OCI-LY3 (cell line): ENCODE data around the gene ASB1.

Source experiments
- H2AFZ ChIP-seq: fragments of 200-600, 300-600 bp; shearing (Covaris generic); 2 replicates; pipeline ENCODE4 v1.6.0; 2014; ENCODE audit warnings: antibody characterized with exemption, low read depth, low read length
- H3K27ac ChIP-seq: fragments of 200-600, 300-600 bp; sonication (generic); 2 replicates; pipeline ENCODE4 v1.5.1; 2014; ENCODE audit warnings: mild to moderate bottlenecking, low read length, moderate library complexity, mixed read lengths
- H3K27me3 ChIP-seq: fragments of 200-600, 300-600 bp; sonication (generic); 2 replicates; pipeline ENCODE4 v1.6.1; 2014; ENCODE audit warnings: low read depth, low read length, mixed read lengths
- H3K36me3 ChIP-seq: fragments of 200-600, 300-600 bp; sonication (generic); replicated peaks from 2 replicates; pipeline ENCODE3; 2014; ENCODE audit warnings: low read depth, low read length, mixed read lengths
- H3K4me1 ChIP-seq: fragments of 300-600, 200-600 bp; sonication (generic); 2 replicates; pipeline ENCODE4 v1.6.1; 2014; ENCODE audit warnings: low read length, mixed read lengths
- H3K4me2 ChIP-seq: fragments of 200-600, 300-600 bp; sonication (generic); 2 replicates; pipeline ENCODE4 v1.6.1; 2014; ENCODE audit warnings: low read length, mixed read lengths
- H3K4me3 ChIP-seq: fragments of 300-600, 200-600 bp; sonication (generic); 2 replicates; pipeline ENCODE4 v1.5.1; 2014; ENCODE audit warnings: antibody characterized with exemption, mild to moderate bottlenecking, low read length, moderate library complexity
- H3K79me2 ChIP-seq: fragments of 300-600, 200-600 bp; shearing (Covaris generic); 2 replicates; pipeline ENCODE4 v1.6.1; 2014; ENCODE audit warnings: mild to moderate bottlenecking, low read length, mixed read lengths
- H3K9ac ChIP-seq: fragments of 300-600, 200-600 bp; shearing (Covaris generic); 2 replicates; pipeline ENCODE4 v1.6.0; 2014; ENCODE audit warnings: mild to moderate bottlenecking, low read length, moderate library complexity
- H3K9me3 ChIP-seq: fragments of 200-600, 300-600 bp; shearing (Covaris generic); 2 replicates; pipeline ENCODE4 v1.6.1; 2014; ENCODE audit warnings: low read length, mixed read lengths; ENCODE audit not compliant: insufficient read depth
- H4K20me1 ChIP-seq: fragments of 200-600, 300-600 bp; sonication (generic); 2 replicates; pipeline ENCODE4 v1.6.1; 2016; ENCODE audit warnings: low read length, mixed read lengths; ENCODE audit not compliant: insufficient read depth
- EZH2phosphoT487 ChIP-seq: fragments of 200-600 bp; shearing (Covaris generic); IDR thresholded peaks from 2 replicates; pipeline ENCODE4 v1.6.1; 2018; ENCODE audit warnings: antibody characterized with exemption, mixed run types, low read depth
- TF ChIP-seq, protein P1 (sequence below): fragments of 200-600, 300-600 bp; sonication (generic); IDR thresholded peaks from 2 replicates; pipeline ENCODE4 v1.5.1; 2014; ENCODE audit warnings: antibody characterized with exemption, low read length, low read depth

ASB1 gene

DNA sequence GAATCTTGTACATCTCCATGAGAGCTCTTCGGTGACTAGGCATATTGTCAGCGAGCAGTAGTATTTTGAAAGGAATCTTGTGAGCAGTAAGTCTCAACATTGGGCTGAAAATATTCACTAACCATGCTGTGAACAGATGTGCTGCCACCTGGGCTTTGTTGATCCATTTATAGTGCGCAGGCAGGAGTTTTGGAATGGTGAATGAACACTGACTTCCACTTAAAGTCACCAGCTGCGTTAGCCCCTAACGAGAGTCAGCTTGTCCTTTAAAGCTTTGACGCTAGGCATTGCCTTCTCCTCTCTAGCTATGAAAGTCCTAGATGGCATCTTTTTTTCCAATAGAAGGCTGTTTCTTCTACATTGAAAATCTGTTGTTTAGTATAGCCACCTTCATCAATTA is 4.1 kb downstream of the ASB1 start:
- Histone ChIP-seq H3K36me3 (peaks cover 10% of the 10 kb centered on the region), H3K4me1 (peaks cover 8% of the 10 kb centered on the region; the same call in 1 of the 2 replicates), H3K79me2 (peaks cover 63% of the 10 kb centered on the region)

DNA sequence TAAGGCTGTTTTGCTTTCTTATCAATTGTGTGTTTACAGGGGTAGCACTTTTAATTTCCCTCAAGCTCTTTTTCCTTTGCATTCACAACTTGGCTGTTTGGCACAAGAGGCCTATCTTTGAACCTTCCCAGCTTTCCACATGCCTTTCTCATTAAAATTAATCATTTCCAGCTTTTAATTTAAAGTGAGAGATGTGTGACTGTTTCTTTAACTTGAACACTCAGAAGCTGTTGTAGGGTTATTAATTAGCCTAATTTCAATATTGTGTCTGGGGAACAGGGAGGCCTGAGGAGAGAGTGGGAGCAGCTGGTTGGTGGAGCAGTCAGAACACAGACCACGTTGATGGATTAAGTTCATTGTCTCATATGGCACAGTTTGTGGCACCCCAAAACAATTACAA is 4.7 kb downstream of the ASB1 start:
- H3K27ac ChIP-seq = no peak overlapping the region
- TF ChIP-seq, protein P1, sequence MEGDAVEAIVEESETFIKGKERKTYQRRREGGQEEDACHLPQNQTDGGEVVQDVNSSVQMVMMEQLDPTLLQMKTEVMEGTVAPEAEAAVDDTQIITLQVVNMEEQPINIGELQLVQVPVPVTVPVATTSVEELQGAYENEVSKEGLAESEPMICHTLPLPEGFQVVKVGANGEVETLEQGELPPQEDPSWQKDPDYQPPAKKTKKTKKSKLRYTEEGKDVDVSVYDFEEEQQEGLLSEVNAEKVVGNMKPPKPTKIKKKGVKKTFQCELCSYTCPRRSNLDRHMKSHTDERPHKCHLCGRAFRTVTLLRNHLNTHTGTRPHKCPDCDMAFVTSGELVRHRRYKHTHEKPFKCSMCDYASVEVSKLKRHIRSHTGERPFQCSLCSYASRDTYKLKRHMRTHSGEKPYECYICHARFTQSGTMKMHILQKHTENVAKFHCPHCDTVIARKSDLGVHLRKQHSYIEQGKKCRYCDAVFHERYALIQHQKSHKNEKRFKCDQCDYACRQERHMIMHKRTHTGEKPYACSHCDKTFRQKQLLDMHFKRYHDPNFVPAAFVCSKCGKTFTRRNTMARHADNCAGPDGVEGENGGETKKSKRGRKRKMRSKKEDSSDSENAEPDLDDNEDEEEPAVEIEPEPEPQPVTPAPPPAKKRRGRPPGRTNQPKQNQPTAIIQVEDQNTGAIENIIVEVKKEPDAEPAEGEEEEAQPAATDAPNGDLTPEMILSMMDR = no peak
- TF ChIP-seq EZH2phosphoT487 = no peak
- H3K36me3 ChIP-seq = peaks cover 10% of the 10 kb centered on the region
- H3K27me3 ChIP-seq = no peaks in the 10 kb centered on the region
- no peak overlapping the region for H2AFZ ChIP-seq
- H3K9ac ChIP-seq = no peak overlapping the region
- H3K4me1 ChIP-seq = peaks cover 5% of the 10 kb centered on the region; the same call in 1 of the 2 replicates
- H4K20me1 ChIP-seq = peaks cover 3% of the 10 kb centered on the region; the same call in 1 of the 2 replicates
- no peak overlapping the region for H3K4me3 ChIP-seq
- H3K4me2 ChIP-seq = no peak overlapping the region
- peaks cover 63% of the 10 kb centered on the region for H3K79me2 ChIP-seq
- no peaks in the 10 kb centered on the region for H3K9me3 ChIP-seq

More for the DNA sequence above, 4.1 kb downstream of the ASB1 start:
- no peak for TF ChIP-seq EZH2phosphoT487
- TF ChIP-seq, protein P1 = no peak
- H3K27me3 ChIP-seq = no peaks in the 10 kb centered on the region
- no peak overlapping the region for H2AFZ ChIP-seq
- no peak overlapping the region for H3K4me3 ChIP-seq
- H3K9me3 ChIP-seq = no peaks in the 10 kb centered on the region
- no peak overlapping the region for H3K9ac ChIP-seq
- peaks cover 3% of the 10 kb centered on the region; the same call in 1 of the 2 replicates for H4K20me1 ChIP-seq
- H3K4me2 ChIP-seq = no peak overlapping the region
- H3K27ac ChIP-seq = no peak overlapping the region

DNA sequence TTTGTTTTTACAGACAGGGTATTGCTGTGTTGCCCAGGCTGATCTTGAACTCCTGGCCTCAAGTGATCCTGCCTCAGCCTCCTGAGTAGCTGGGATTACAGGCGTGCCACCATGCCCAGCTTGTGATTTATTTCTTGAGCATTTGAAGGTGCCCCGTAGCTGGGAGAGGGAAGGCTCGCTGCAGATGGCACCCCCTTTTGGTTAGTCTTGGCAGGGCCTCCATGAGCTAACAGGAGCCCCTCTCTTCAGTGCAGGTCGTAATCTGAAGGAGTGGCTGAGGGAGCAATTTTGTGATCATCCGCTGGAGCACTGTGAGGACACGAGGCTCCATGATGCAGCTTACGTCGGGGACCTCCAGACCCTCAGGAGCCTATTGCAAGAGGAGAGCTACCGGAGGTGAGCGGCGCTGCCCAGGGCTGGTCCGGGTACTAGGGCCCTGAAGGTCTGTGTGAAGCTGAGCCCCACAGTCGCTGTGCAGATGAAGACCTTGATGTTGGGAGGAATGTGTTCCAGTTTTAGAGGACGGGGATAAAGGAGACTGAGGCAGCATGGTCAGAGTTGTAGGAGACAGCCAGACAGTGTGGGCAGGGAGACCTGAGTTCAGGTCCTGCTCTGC is 6.7 kb downstream of the ASB1 start:
- no peak overlapping the region for H3K4me2 ChIP-seq
- H3K79me2 ChIP-seq = peaks cover 47% of the 10 kb centered on the region
- no peak overlapping the region for H3K9ac ChIP-seq
- H3K36me3 ChIP-seq = peaks cover 13% of the 10 kb centered on the region
- TF ChIP-seq, protein P1 = no peak
- no peak for TF ChIP-seq EZH2phosphoT487
- no peak overlapping the region for H2AFZ ChIP-seq
- no peaks in the 10 kb centered on the region for H3K4me1 ChIP-seq
- H3K27me3 ChIP-seq = no peaks in the 10 kb centered on the region
- H3K9me3 ChIP-seq = no peaks in the 10 kb centered on the region
- H3K4me3 ChIP-seq = no peak overlapping the region
- H3K27ac ChIP-seq = no peak overlapping the region
- H4K20me1 ChIP-seq = peaks cover 3% of the 10 kb centered on the region; the same call in 1 of the 2 replicates

DNA sequence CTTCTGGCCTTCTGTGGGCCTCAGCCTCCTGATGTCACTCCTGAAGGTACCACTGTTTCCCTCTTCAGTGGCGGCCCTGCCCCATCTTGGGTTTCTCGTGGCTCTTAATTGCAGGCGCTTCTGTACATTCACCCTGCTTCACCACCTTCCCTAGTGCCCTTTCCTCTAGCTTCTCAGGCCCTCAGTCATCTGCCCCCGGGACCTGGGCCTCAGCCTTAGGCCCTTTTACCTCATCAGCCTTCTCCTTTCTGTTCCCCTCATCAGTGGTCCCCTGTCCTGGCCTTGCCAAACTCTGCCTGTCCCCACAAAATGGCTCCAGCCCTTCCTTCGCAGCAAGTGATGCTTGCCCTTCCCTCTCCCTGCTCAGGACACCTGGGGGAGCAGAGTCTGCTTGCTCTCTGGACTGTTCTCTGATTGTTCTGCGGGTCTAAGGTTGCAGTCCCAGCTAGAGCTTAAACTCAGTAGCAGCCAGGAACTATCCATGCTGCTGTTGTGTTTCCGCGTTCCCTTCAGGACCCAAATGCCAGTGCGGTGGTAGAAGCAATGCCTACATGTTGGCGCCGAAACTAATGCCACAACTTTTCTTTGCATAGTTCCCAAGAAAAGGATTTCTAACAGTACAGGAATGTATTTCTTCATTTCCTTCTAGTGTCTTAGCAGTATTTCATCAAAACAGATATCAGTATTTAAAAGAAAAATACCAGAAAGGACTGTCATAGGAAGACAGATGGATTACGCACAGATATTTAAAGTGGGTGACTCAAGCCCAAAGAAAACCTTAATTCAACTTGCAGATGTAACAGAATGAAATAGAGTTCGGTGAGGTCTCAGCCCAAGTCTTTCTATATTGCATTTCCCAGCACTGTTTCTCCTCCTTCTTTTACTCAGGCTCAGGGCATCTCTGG is 7.5 kb downstream of the ASB1 start:
- Histone ChIP-seq H3K27me3 (no peaks in the 10 kb centered on the region), H3K9ac (no peak overlapping the region), H3K9me3 (no peaks in the 10 kb centered on the region), H4K20me1 (peaks cover 3% of the 10 kb centered on the region; the same call in 1 of the 2 replicates), H3K4me2 (no peak overlapping the region), H3K4me3 (no peak overlapping the region), H3K27ac (no peak overlapping the region), H3K36me3 (peaks cover 16% of the 10 kb centered on the region), H3K79me2 (peaks cover 42% of the 10 kb centered on the region), H2AFZ (no peak overlapping the region), H3K4me1 (no peaks in the 10 kb centered on the region)
- TF ChIP-seq, protein P1 = no peak
- TF ChIP-seq EZH2phosphoT487 = no peak
